Ecto neural progenitor cell (in vitro differentiated cells): ENCODE data around the gene CCDC112.
"Not testable (repeated sequence)": the region's sequence is repeated elsewhere in the genome, so short reads cannot be mapped to it uniquely, and the experiment has no call there.

ENCODE experiments used
- DNase-seq: peaks from one replicate; pipeline ENCODE4 v3.0.0-alpha.2; 2018; ENCODE audit warnings: low spot score

Gene CCDC112

DNA sequence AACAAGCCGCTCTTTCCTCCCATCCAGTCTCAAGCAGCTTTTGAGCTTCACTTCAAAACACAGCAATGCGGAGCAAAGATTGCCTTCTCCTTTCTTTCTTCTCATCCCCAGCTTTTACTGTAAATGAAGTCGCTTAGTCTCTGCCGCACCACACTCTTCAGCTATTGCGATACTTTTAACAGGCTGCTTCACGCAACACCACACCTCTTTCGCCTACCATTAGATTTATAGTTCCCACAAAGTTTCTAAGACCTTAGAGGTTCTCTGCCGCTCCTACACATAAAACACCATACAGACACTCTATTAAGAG is 34.5 kb downstream of the CCDC112 start:
- no peak for DNase-seq

DNA sequence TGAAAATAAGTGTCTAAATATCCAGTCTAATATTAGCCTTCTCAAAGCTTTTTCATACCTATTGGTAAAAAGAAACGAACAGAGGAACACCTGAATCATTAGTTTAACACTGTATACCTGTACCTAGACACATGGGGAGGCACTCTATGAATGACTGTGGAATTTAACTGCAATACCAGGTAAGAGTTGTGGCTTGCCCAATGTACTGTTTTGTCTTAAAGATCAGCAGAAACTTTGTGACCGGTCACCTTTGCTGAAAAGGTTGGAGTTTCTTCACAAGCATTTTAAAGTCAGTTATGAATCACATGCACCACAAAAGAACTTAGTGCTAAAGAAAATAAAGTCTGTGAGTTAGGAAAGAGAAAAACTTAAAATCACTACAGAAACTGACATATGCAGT is 36.2 kb downstream of the CCDC112 start:
- no peak for DNase-seq

DNA sequence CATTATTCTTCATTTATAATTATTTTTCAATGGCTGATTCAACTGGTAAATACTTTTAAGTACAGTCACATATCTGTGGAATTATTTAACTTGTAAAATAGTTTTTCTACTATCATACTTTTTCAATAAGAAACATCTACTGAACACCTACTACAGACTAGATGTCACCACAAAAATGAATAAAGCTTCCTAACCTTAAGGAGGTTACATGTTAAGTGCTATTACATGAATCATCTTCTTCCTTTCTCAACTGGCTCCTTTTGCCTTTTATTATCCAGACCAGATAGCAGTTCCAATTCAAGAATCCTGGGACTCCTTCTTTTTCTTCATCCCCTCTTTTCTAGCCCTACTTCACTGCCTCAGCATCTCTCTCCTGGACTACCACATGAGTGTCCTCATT is 38.5 kb downstream of the CCDC112 start:
- no peak for DNase-seq

DNA sequence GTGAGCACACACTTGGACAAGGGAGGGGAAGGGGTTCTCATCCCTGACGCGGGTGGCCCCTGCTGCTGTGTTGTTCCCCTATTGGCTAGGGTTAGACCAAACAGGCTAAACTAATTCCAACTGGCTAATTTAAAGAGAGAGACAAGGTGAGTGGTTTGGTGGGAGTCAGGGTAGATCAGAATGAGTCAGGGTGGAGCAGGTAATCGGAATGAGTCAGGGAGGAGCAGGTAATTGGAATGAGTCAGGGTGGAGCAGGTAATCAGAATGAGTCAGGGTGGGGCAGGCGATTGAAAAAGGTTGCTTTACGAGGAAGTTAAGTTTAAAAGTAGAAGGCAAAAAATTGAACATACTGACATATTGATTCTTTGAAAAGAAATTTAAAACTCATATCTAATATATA is 47.1 kb downstream of the CCDC112 start:
- DNase-seq, result not testable (repeated sequence)

GRCh38 chr5:115246361-115246991 is 50.0 kb downstream of the CCDC112 start:
- DNase-seq, result no peak

DNA sequence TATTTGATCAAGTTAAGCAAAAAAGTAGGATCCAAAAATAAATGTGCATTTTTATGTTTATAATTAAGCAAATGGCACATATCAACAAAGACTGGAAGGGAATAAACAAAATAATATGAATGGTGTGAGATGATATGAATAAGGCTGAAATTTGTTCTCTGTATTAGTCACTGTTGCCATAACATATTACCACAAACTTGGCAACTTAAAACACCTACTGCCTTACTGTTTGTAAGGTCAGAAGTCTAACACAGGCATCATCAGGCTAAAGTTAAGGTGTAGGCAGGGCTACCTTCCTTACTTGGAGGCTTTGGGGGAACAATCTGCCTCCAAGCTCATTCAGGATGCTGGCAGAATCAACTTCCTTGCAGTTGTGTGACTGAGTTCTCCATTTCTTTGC is 53.0 kb downstream of the CCDC112 start:
- no peak for DNase-seq

GRCh38 chr5:115241881-115242642 is 54.4 kb downstream of the CCDC112 start:
- DNase-seq, result no peak

GRCh38 chr5:115237066-115237465 is 59.4 kb downstream of the CCDC112 start:
- DNase-seq, result no peak

GRCh38 chr5:115236599-115236998 is 59.9 kb downstream of the CCDC112 start:
- DNase-seq, result no peak

- DNase-seq, result no peak
These were observed 64.9 kb downstream of the CCDC112 start for GRCh38 chr5:115231598-115231997.

DNA sequence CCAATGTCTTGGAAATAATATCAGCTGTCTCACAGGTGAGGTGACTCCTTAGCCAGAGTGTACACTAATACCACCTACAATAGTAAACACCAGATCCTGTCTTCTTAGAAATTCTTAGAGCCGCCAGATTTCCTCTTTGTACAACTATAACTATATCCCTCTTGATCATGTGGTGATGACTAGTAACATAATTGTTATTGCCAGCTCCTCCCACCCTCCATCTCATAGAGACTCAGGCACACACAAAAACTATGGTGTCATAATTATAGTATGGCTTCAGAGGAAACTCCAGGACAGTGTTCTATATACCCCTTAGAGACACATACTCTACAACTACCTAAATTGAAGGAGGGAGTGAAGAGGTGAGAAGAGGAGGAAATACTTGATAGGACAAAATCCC is 66.8 kb downstream of the CCDC112 start:
- no peak for DNase-seq

DNA sequence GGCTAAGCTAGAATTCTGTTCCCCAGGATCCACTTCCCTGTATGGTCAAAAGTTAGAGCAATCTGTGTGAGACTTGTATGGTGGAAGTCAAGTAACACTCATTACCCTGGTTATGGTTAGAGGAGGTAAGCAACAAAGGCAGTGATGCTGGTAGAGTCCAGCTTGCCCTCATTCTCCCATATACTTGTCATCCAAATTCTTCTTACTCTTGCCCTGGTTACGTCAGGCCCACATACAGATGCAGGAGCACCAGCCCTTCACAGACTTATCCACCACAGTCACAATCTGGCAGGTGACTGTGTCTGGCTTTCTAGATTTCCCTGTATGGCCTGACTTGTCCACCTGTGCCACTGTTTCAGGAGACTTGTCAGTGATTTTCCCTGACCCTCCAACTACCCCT is 69.2 kb downstream of the CCDC112 start:
- no peak for DNase-seq
